ENCODE results near the gene LPP.
"Not testable (repeated sequence)": the region's sequence is repeated elsewhere in the genome, so short reads cannot be mapped to it uniquely, and the experiment has no call there.

Gene LPP

DNA sequence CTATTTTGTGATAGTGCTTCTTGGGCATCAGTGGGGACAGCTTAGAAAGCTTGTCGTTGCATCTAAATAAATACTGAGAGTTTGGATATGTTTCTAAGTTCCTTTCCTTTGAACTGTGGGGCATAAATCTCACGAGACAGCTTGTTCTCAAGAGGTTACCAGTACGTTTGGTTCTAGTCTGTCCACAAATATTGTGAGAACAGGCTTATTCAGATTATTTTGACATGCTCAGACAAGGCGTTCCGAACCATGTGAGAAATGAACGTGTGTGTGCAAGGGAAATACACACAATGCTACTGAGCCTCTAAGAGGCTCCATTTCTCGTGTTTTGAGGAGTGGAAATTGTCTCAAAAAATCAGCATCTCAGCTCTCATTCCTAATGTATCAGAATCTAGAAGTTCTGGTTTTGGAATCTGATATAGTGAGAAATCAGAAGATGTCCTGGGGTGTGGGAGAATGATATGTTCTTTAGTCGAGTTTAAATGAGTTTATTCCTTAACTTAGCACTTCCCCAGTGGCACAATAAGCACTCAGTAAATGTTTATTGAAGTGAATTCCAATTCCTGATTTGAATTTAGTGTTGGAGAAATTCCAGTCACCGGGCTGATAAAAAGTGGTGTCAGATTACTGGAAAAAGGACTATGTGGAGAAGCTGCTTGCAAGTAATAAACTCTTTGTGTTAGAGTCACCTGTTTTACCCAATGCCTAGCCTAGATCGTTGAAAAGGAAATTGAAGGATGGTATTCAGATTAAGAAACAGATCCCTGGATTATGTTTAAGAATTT is 481.5 kb downstream of the LPP start:
- in situ Hi-C loops (cut with HindIII; ENCODE audit: low pct_unique_long_range_greater_than_20kb, low sequenced_read_pairs): no loop called here
- TF ChIP-seq JUND (IDR thresholded peaks at IDR 0.05; ENCODE audit: low read depth): no peak
- DNase-seq (ENCODE audit: low read depth in 1 of 2, low spot score in 1 of 2): no peak

- DNase-seq (ENCODE audit: low read depth in 1 of 2, low spot score in 1 of 2); in situ Hi-C loops (cut with HindIII; ENCODE audit: low pct_unique_long_range_greater_than_20kb, low sequenced_read_pairs): not testable (repeated sequence)
Observed at GRCh38 chr3:188636292-188636691, 482.3 kb downstream of the LPP start.

GRCh38 chr3:188641076-188641475 is 487.1 kb downstream of the LPP start:
- TF ChIP-seq JUND (IDR thresholded peaks at IDR 0.05; ENCODE audit: low read depth): no peak
- in situ Hi-C loops (cut with HindIII; ENCODE audit: low pct_unique_long_range_greater_than_20kb, low sequenced_read_pairs): no loop called here
- DNase-seq (ENCODE audit: low read depth in 1 of 2, low spot score in 1 of 2): peak in 1 of 2 experiments; percentile 41

- no peak for DNase-seq (ENCODE audit: low read depth in 1 of 2, low spot score in 1 of 2)
- TF ChIP-seq JUND (IDR thresholded peaks at IDR 0.05; ENCODE audit: low read depth): no peak
- in situ Hi-C loops (cut with HindIII; ENCODE audit: low pct_unique_long_range_greater_than_20kb, low sequenced_read_pairs): no loop called here
Observed at GRCh38 chr3:188643736-188644135, 489.8 kb downstream of the LPP start.

DNA sequence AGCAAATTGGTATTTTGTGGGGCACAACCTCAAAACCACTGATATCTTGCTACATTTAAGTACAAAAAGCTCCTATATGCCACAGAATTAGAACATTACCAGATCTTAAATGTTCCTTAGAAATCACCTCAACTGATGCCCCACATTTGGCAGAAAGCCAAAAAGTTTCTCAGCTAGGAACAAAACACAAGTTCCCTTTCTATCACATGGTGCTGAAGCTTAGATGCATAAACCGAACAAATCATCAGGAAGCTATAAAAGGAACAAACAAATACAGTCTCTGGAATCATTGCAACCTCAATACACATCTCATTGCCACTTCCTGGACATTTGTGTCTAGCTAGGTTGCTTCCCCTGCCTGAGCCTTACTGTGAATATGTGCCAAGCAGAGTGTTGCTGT is 492.6 kb downstream of the LPP start:
- in situ Hi-C loops (cut with HindIII; ENCODE audit: low pct_unique_long_range_greater_than_20kb, low sequenced_read_pairs): no loop called here
- peak in 1 of 2 experiments; percentile 24 for DNase-seq (ENCODE audit: low read depth in 1 of 2, low spot score in 1 of 2)
- no peak for TF ChIP-seq JUND (IDR thresholded peaks at IDR 0.05; ENCODE audit: low read depth)

DNA sequence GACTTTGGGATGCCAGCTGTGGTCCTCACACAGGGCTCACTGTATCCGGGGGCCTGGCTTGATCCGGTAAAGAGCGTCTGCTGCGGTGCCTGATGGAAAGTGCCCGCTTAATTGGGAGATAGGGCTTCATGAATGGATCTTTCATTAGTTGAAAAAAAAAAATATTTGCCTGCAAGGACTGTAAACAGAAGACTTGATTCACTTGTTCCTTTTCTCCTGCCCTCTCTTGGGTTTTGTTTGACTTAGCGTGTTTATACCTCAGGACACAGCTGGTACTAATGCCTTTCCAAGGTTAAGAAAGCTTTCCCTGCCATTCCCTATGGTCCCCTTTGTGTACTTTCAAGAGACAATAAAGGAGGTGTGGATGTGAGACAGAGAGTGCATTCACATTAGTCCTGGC is 493.3 kb downstream of the LPP start:
- in situ Hi-C loops (cut with HindIII; ENCODE audit: low pct_unique_long_range_greater_than_20kb, low sequenced_read_pairs): no loop called here
- no peak for DNase-seq (ENCODE audit: low read depth in 1 of 2, low spot score in 1 of 2)
- no peak for TF ChIP-seq JUND (IDR thresholded peaks at IDR 0.05; ENCODE audit: low read depth)

- in situ Hi-C loops (cut with HindIII; ENCODE audit: low pct_unique_long_range_greater_than_20kb, low sequenced_read_pairs): no loop called here
- no peak for TF ChIP-seq JUND (IDR thresholded peaks at IDR 0.05; ENCODE audit: low read depth)
- no peak for DNase-seq (ENCODE audit: low read depth in 1 of 2, low spot score in 1 of 2)
Observed at GRCh38 chr3:188649521-188649920, 495.6 kb downstream of the LPP start.

DNA sequence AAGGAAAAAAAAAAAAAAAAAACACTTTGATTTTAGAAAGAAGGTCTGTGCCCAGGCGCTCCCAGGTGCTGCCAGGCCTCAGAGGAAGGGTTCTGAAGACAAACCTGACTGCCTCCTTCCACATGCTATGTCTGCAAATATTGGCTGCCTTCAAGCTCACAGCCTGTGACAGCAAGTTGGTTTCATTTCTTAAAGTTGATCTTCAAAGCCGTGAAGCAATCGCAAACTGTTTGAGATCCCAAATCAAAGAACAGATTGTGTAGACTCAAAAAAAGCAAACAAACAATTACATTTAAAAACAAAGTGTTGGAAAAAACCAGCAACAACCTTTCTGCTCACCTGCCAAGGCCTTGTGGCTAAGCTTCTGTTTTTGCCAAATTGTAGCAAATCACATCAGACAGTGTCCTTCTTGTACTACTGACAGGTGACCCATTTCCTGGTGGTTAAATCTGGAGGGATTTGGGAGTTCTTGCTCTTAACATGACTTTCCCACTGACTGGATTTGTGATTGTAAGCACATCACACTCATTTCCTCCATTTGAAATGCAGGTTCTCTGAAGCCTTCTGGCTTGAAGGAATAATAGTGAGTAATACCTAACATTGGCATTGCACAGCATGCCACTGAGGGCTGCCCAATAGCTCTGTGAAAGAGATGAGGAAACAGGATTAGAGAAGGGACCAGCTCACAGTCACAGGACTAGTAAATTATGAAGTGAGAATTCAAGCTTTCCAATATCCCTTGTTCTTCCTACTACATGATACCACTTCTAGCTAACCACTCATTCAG is 502.4 kb downstream of the LPP start:
- no peak for TF ChIP-seq JUND (IDR thresholded peaks at IDR 0.05; ENCODE audit: low read depth)
- DNase-seq (ENCODE audit: low read depth in 1 of 2, low spot score in 1 of 2): peak in 1 of 2 experiments; percentile 24
- in situ Hi-C loops (cut with HindIII; ENCODE audit: low pct_unique_long_range_greater_than_20kb, low sequenced_read_pairs): no loop called here

DNA sequence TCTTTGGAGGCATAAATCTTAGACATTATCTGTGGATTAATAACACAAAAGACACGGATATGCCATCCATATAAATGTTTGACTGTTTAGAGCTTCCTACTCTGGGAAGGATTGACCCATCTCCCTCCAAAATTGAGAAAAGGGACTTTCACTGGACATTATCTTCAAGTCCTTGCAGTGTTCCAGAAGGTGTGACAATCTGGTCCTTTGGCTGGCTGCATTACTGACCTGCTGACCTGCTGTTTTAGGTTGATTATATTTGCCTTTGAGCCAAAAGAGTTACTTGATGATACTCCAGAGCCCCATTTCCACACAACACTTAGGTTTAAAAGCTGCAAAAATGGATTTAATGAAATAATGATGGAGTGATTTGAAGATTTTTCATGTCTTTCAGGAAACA is 504.6 kb downstream of the LPP start:
- DNase-seq (ENCODE audit: low read depth in 1 of 2, low spot score in 1 of 2): no peak
- no peak for TF ChIP-seq JUND (IDR thresholded peaks at IDR 0.05; ENCODE audit: low read depth)
- in situ Hi-C loops (cut with HindIII; ENCODE audit: low pct_unique_long_range_greater_than_20kb, low sequenced_read_pairs): no loop called here

DNA sequence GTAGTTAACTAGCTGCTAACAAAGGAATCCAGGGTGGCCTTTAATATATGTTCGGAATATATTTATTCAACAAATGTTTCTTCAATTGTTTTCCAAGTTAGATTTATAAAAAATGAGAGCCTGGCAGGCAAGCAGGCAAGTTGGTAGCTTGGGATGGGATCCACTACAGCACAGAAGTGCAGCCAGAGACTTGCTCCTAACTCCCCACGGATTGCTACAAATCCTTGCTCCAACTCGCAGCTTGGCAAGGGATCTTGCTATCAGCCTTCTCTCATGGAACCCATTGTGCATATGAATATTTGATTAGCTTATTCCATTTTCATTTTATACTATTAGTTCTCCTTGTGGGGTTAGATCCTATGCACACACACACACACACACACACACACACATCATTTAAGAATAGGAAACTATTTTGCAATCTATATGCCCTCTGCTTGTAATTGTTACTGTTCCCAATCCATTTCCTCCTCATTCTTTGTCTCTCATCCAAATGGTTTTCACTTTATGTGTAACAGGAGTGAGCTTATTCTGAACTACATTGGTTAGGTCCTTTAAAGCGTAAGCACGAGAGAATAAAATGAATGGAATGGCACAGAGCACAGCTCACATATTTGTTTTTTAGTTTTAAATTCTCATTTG is 505.6 kb downstream of the LPP start:
- no peak for TF ChIP-seq JUND (IDR thresholded peaks at IDR 0.05; ENCODE audit: low read depth)
- in situ Hi-C loops (cut with HindIII; ENCODE audit: low pct_unique_long_range_greater_than_20kb, low sequenced_read_pairs): no loop called here
- DNase-seq (ENCODE audit: low read depth in 1 of 2, low spot score in 1 of 2): no peak

GRCh38 chr3:188660415-188660814 is 506.5 kb downstream of the LPP start:
- no peak for DNase-seq (ENCODE audit: low read depth in 1 of 2, low spot score in 1 of 2)
- in situ Hi-C loops (cut with HindIII; ENCODE audit: low pct_unique_long_range_greater_than_20kb, low sequenced_read_pairs): no loop called here
- TF ChIP-seq JUND (IDR thresholded peaks at IDR 0.05; ENCODE audit: low read depth): no peak

- no peak for TF ChIP-seq JUND (IDR thresholded peaks at IDR 0.05; ENCODE audit: low read depth)
- in situ Hi-C loops (cut with HindIII; ENCODE audit: low pct_unique_long_range_greater_than_20kb, low sequenced_read_pairs): no loop called here
- DNase-seq (ENCODE audit: low read depth in 1 of 2, low spot score in 1 of 2): no peak
Observed at GRCh38 chr3:188661806-188662205, 507.8 kb downstream of the LPP start.

DNA sequence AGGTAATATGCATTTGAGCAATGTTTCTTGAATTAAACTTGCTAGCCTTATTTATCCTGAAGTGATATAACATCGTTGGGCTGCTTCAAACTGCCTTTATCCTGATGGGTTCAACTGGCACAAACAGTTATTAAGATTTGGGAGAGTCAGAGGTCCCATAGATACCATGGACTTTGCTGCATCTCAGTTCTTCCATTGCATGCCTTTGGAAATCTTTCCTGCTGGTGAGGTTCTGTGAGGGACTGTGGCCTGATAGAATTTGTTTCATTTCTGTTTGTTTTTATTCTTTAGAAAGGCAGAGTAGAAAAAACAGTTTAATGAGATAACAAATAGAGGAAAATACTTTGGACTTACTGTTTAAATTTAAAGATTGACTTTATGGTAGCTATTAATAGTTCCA is 508.3 kb downstream of the LPP start:
- TF ChIP-seq JUND (IDR thresholded peaks at IDR 0.05; ENCODE audit: low read depth): no peak
- no peak for DNase-seq (ENCODE audit: low read depth in 1 of 2, low spot score in 1 of 2)
- in situ Hi-C loops (cut with HindIII; ENCODE audit: low pct_unique_long_range_greater_than_20kb, low sequenced_read_pairs): no loop called here
